CD4-positive, alpha-beta memory T cell (primary cell): ENCODE data around the gene ADIG. TPM values are rescaled to one million over a fixed set of nuclear protein-coding genes. Genes with fewer than 3 reads are reported as not detected.

ENCODE experiments used
- polyA plus RNA-seq, 2 donors: library from polyadenylated mRNA; unstranded; fragments of 300-500 nt; fragmentation: Illumina TruSeq; gene quantifications; one replicate each; pipeline ENCODE4 v1.2.3, GENCODE V29; 2021
- total RNA-seq, 2 experiments: library from RNA; stranded (reverse); gene quantifications; one replicate each; pipeline ENCODE4 v1.2.3, GENCODE V29; 2021

ADIG gene
- total and polyA plus RNA-seq, 4 experiments from 2014 or later: not detected

Other genes starting within 250 kb of the ADIG start
- not detected for gene LBP, start 234.7 kb upstream of the ADIG start, total RNA-seq
- not detected for gene LBP, start 234.7 kb upstream of the ADIG start, polyA plus RNA-seq
- gene SNHG17, start 145.9 kb upstream of the ADIG start, total RNA-seq: 10 to 100 TPM; 46.0 to 49.8 TPM
- gene SNHG17, start 145.9 kb upstream of the ADIG start, polyA plus RNA-seq: 100 to 1,000 TPM in 1 of 2 donors, 10 to 100 TPM in 1; 43.7 to 109 TPM
- gene RALGAPB, start 108.4 kb upstream of the ADIG start, total RNA-seq: 10 to 100 TPM; 54.8 to 57.4 TPM
- gene RALGAPB, start 108.4 kb upstream of the ADIG start, polyA plus RNA-seq: 10 to 100 TPM in 1 of 2 donors, 1 to 10 TPM in 1; 9.0 to 15.6 TPM
- not detected for gene ARHGAP40, start 20.6 kb downstream of the ADIG start, total RNA-seq
- gene ARHGAP40, start 20.6 kb downstream of the ADIG start, polyA plus RNA-seq: not detected
- gene SLC32A1, start 143.3 kb downstream of the ADIG start, total RNA-seq: not detected
- gene SLC32A1, start 143.3 kb downstream of the ADIG start, polyA plus RNA-seq: not detected
- 10 to 100 TPM; 16.9 to 17.4 TPM for gene ACTR5, start 167.3 kb downstream of the ADIG start, total RNA-seq
- gene ACTR5, start 167.3 kb downstream of the ADIG start, polyA plus RNA-seq: 10 to 100 TPM in 1 of 2 donors, 1 to 10 TPM in 1; 8.7 to 10.5 TPM
- 10 to 100 TPM; 54.3 to 55.1 TPM for gene PPP1R16B, start 224.5 kb downstream of the ADIG start, total RNA-seq
- 10 to 100 TPM; 17.3 to 36.7 TPM for gene PPP1R16B, start 224.5 kb downstream of the ADIG start, polyA plus RNA-seq